Nephron progenitor cell (in vitro differentiated cells): Measurements from ENCODE around the gene AADAT.

Source experiments
- DNase-seq: peaks from one replicate; pipeline ENCODE4 v3.0.0; 2021
- H3K27ac Mint-ChIP-seq: 2 replicates; pipeline ENCODE4 v1.8.0; 2021; ENCODE audit warnings: mild to moderate bottlenecking, moderate library complexity, mixed read lengths
- H3K27me3 Mint-ChIP-seq: 2 replicates; pipeline ENCODE4 v1.8.0; 2021; ENCODE audit warnings: mild to moderate bottlenecking, low read depth, mixed read lengths; ENCODE audit not compliant: poor library complexity
- H3K36me3 Mint-ChIP-seq: 2 replicates; pipeline ENCODE4 v1.8.0; 2021; ENCODE audit warnings: low read depth, mixed read lengths
- H3K4me1 Mint-ChIP-seq: 2 replicates; pipeline ENCODE4 v1.8.0; 2021; ENCODE audit warnings: mixed read lengths
- H3K4me3 Mint-ChIP-seq: 2 replicates; pipeline ENCODE4 v1.8.0; 2021; ENCODE audit warnings: mild to moderate bottlenecking, moderate library complexity, mixed read lengths
- H3K9me3 Mint-ChIP-seq: 2 replicates; pipeline ENCODE4 v1.8.0; 2021; ENCODE audit warnings: mild to moderate bottlenecking, moderate library complexity, mixed read lengths
- TF ChIP-seq, protein P1 (sequence below): fragments of 200-600 bp; sonication (generic); IDR thresholded peaks from 2 replicates; pipeline ENCODE4 v1.5.0; 2021; ENCODE audit warnings: antibody characterized with exemption

The AADAT gene

GRCh38 chr4:170026253-170027021 is 63.3 kb downstream of the AADAT start, which contains the start of gene MFAP3L:
Gene MFAP3L, minus strand, starts transcription at chr4:170026395. Its CDS starts 20,518 bp downstream, at chr4:170005877.
- peak; percentile 91 for DNase-seq
- peak within 1 kb of the TSS; percentile 91 for H3K4me3 Mint-ChIP-seq
- H3K9me3 Mint-ChIP-seq, result peaks cover 19% of the 10 kb centered on the region
- peak within 1 kb of the TSS; percentile 79 for H3K27ac Mint-ChIP-seq
- TF ChIP-seq, protein P1, sequence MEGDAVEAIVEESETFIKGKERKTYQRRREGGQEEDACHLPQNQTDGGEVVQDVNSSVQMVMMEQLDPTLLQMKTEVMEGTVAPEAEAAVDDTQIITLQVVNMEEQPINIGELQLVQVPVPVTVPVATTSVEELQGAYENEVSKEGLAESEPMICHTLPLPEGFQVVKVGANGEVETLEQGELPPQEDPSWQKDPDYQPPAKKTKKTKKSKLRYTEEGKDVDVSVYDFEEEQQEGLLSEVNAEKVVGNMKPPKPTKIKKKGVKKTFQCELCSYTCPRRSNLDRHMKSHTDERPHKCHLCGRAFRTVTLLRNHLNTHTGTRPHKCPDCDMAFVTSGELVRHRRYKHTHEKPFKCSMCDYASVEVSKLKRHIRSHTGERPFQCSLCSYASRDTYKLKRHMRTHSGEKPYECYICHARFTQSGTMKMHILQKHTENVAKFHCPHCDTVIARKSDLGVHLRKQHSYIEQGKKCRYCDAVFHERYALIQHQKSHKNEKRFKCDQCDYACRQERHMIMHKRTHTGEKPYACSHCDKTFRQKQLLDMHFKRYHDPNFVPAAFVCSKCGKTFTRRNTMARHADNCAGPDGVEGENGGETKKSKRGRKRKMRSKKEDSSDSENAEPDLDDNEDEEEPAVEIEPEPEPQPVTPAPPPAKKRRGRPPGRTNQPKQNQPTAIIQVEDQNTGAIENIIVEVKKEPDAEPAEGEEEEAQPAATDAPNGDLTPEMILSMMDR, result no peak
- H3K27me3 Mint-ChIP-seq, result peaks cover 63% of the 10 kb centered on the region
- H3K36me3 Mint-ChIP-seq, result no peaks in the 10 kb centered on the region
- H3K4me1 Mint-ChIP-seq, result peaks cover 11% of the 10 kb centered on the region

- peaks cover 19% of the 10 kb centered on the region for H3K9me3 Mint-ChIP-seq
- peaks cover 11% of the 10 kb centered on the region for H3K4me1 Mint-ChIP-seq
- TF ChIP-seq, protein P1, result no peak
- no peak overlapping the region for H3K27ac Mint-ChIP-seq
- DNase-seq, result no peak
- H3K27me3 Mint-ChIP-seq, result peaks cover 62% of the 10 kb centered on the region
- no peaks in the 10 kb centered on the region for H3K36me3 Mint-ChIP-seq
- peak overlapping the region; percentile 87 for H3K4me3 Mint-ChIP-seq
These were observed 64.1 kb downstream of the AADAT start for GRCh38 chr4:170025523-170026252.

GRCh38 chr4:170022211-170022610 is 67.5 kb downstream of the AADAT start:
- TF ChIP-seq, protein P1, result no peak
- H3K4me3 Mint-ChIP-seq, result no peak overlapping the region
- no peak overlapping the region for H3K27ac Mint-ChIP-seq
- DNase-seq, result no peak
- peaks cover 8% of the 10 kb centered on the region for H3K4me1 Mint-ChIP-seq
- peaks cover 5% of the 10 kb centered on the region for H3K9me3 Mint-ChIP-seq
- peaks cover 48% of the 10 kb centered on the region for H3K27me3 Mint-ChIP-seq
- no peaks in the 10 kb centered on the region for H3K36me3 Mint-ChIP-seq

GRCh38 chr4:170017252-170017651 is 72.5 kb downstream of the AADAT start:
- Mint-ChIP-seq H3K27me3 (peaks cover 13% of the 10 kb centered on the region), H3K4me3 (no peak overlapping the region), H3K9me3 (no peaks in the 10 kb centered on the region), H3K4me1 (peaks cover 12% of the 10 kb centered on the region), H3K36me3 (no peaks in the 10 kb centered on the region), H3K27ac (peak overlapping the region; percentile 24)
- no peak for DNase-seq
- TF ChIP-seq, protein P1, result no peak

GRCh38 chr4:170015285-170015684 is 74.5 kb downstream of the AADAT start:
- TF ChIP-seq, protein P1, result no peak
- Mint-ChIP-seq H3K9me3 (peaks cover 10% of the 10 kb centered on the region), H3K36me3 (no peaks in the 10 kb centered on the region), H3K4me3 (no peak overlapping the region), H3K27me3 (peaks cover 13% of the 10 kb centered on the region), H3K27ac (no peak overlapping the region), H3K4me1 (peaks cover 12% of the 10 kb centered on the region)
- no peak for DNase-seq
